Left cardiac atrium (tissue), 4 donors: ENCODE results near the gene SMYD3. TPM values are rescaled to one million over a fixed set of nuclear protein-coding genes. Genes with fewer than 3 reads are reported as not detected.
"Not testable (repeated sequence)": the region's sequence is repeated elsewhere in the genome, so short reads cannot be mapped to it uniquely, and the experiment has no call there.

Experiments
- ATAC-seq, 2 donors: fragments of 200-7000 bp; cut with Tn5 transposase; one replicate each; pipeline ENCODE4 v1.9.1; 2020; ENCODE audit warnings: mild to moderate bottlenecking in 2 of 2, moderate library complexity in 2 of 2
- DNase-seq: peaks from one replicate; pipeline ENCODE4 v3.0.0-alpha.2; 2020
- intact Hi-C, 2 donors: fragments of 100-400 bp; cut with DNase I; formaldehyde crosslinking; loops; one replicate each; pipeline versions ENCODE4 v1.14.1 to v1.15.1; 2022 to 2023
- total RNA-seq, 2 donors: library from RNA; stranded (reverse); fragmentation: NEBNext Ultra II Directional; extraction: Animal tissue kit (Norgen Biotek cat#: 25700); gene quantifications; one replicate each; pipeline ENCODE4 v1.2.1, GENCODE V29; 2021
- donor health status: DM: no; HTN: yes; CAD: no.
- donor health status: DM: no; HTN: yes; CAD: no; lungs with severe emphysema.
- donor health status: DM: yes; HTN: yes; CAD: no.
- donor health status: Dilated cardiomyopathy.

SMYD3 gene
- total RNA-seq, 2 donors from 2014 or later: 6.5 to 11.9 TPM

GRCh38 chr1:245855846-245856730, 651.0 kb downstream of the SMYD3 start:
- DNase-seq (no peak), ATAC-seq (no peak)
- intact Hi-C loops: no loop called here

- DNase-seq: no peak
- ATAC-seq: no peak
- intact Hi-C loops: no loop called here
These were observed 653.8 kb downstream of the SMYD3 start for GRCh38 chr1:245853291-245853690.

- ATAC-seq: no peak
- intact Hi-C loops: no loop called here
- DNase-seq: no peak
These were observed 664.0 kb downstream of the SMYD3 start for GRCh38 chr1:245843101-245843500.

GRCh38 chr1:245842106-245842505, 665.0 kb downstream of the SMYD3 start:
- no peak for ATAC-seq

GRCh38 chr1:245840971-245841370, 666.1 kb downstream of the SMYD3 start:
- DNase-seq: no peak
- no peak for ATAC-seq
- intact Hi-C loops: no loop called here

More at GRCh38 chr1:245842106-245842505, 665.0 kb downstream of the SMYD3 start:
- DNase-seq: no peak
- intact Hi-C loops: no loop called here

GRCh38 chr1:245837718-245838117, 669.4 kb downstream of the SMYD3 start:
- DNase-seq (no peak), ATAC-seq (no peak)
- intact Hi-C loops: no loop called here

GRCh38 chr1:245835386-245835785, 671.7 kb downstream of the SMYD3 start:
- intact Hi-C loops: no loop called here
- no peak for DNase-seq
- ATAC-seq: no peak

- intact Hi-C loops: no loop called here
- ATAC-seq (no peak), DNase-seq (no peak)
These were observed 673.1 kb downstream of the SMYD3 start for GRCh38 chr1:245834002-245834401.

GRCh38 chr1:245832771-245833527, 674.1 kb downstream of the SMYD3 start:
- intact Hi-C loops: no loop called here
- ATAC-seq (no peak), DNase-seq (no peak)

- intact Hi-C loops: no loop called here
- DNase-seq (no peak), ATAC-seq (peak in 1 of 2 donors; percentile 25)
These were observed 675.6 kb downstream of the SMYD3 start for GRCh38 chr1:245831518-245831917.

GRCh38 chr1:245829826-245830225, 677.3 kb downstream of the SMYD3 start:
- ATAC-seq: no peak
- no peak for DNase-seq
- intact Hi-C loops: loop anchor here in 1 of 2 donors (10.0 kb wide), 1 partner anchor 165 kb away; no protein-coding TSS in a partner anchor

- intact Hi-C loops: loop anchor here in 1 of 2 donors (10.0 kb wide), 1 partner anchor 166 kb away; no protein-coding TSS in a partner anchor
- no peak for ATAC-seq
These were observed 677.9 kb downstream of the SMYD3 start for GRCh38 chr1:245829194-245829593.

GRCh38 chr1:245827301-245827700, 679.8 kb downstream of the SMYD3 start:
- intact Hi-C loops: loop anchor here in 1 of 2 donors (10.0 kb wide), 1 partner anchor 168 kb away; no protein-coding TSS in a partner anchor
- ATAC-seq (no peak), DNase-seq (no peak)

More at GRCh38 chr1:245829194-245829593, 677.9 kb downstream of the SMYD3 start:
- no peak for DNase-seq

GRCh38 chr1:245825128-245825901, 681.8 kb downstream of the SMYD3 start:
- intact Hi-C loops: loop anchor here in 1 of 2 donors (10.0 kb wide), 1 partner anchor 169 kb away; no protein-coding TSS in a partner anchor
- ATAC-seq: peak; percentile 34 to 41

GRCh38 chr1:245823408-245824147, 683.5 kb downstream of the SMYD3 start:
- intact Hi-C loops: loop anchor here in 1 of 2 donors (10.0 kb wide), 1 partner anchor 171 kb away; no protein-coding TSS in a partner anchor
- ATAC-seq (no peak), DNase-seq (no peak)

More at GRCh38 chr1:245825128-245825901, 681.8 kb downstream of the SMYD3 start:
- DNase-seq: no peak

GRCh38 chr1:245822996-245823395, 684.1 kb downstream of the SMYD3 start:
- peak in 1 of 2 donors; percentile 27 for ATAC-seq
- no peak for DNase-seq
- intact Hi-C loops: loop anchor here in 1 of 2 donors (10.0 kb wide), 1 partner anchor 172 kb away; no protein-coding TSS in a partner anchor

- DNase-seq, ATAC-seq, intact Hi-C loops: not testable (repeated sequence)
These were observed 688.7 kb downstream of the SMYD3 start for GRCh38 chr1:245818363-245818762.

- ATAC-seq, intact Hi-C loops: not testable (repeated sequence)
These were observed 690.6 kb downstream of the SMYD3 start for GRCh38 chr1:245816496-245816895.

More at GRCh38 chr1:245816496-245816895, 690.6 kb downstream of the SMYD3 start:
- DNase-seq: not testable (repeated sequence)
